ENCODE measurements around the gene SLC51B.
"Not testable (repeated sequence)": the region's sequence is repeated elsewhere in the genome, so short reads cannot be mapped to it uniquely, and the experiment has no call there.

The SLC51B gene

DNA sequence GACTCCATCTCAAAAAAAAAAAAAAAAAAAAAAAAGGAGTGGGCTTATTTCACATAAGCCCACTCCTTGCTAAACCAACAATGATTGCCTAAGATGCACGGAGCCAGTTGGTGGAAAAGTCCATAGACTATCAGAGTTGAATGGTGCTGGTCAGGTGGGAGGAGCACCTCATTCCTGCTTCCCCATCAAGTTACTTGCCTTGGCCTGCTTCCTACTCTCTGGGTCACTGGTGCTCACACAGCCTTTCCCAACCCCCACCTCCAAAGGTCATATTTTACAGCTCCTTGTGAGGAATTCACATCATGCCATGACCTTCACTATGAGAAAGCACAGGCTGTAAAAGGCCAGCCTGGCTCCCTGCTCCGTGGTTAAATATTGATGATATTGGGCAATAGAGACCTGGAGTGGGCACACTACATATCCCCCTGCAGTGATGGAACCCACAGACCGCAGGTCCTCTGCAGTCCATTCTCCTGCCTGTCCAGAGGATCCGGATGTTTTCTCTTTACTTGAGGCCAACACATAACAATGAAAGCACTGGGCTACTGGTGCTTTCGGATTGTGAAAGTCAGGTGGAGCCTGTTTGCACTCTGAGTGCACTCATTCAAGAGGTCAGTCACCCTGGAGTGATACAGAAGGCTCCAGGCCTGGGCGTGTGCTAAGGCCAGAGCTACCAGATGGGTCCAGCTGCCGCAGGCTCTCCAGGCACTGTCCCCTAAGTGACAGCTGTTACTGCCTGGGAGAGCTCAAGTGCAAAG, at the start of gene SLC51B:
TSS of gene SLC51B (plus strand) at position 664 of the 758 bp plus-strand sequence. CDS start 4,618 bp downstream, outside the sequence.
- DNase-seq: no peak

DNA sequence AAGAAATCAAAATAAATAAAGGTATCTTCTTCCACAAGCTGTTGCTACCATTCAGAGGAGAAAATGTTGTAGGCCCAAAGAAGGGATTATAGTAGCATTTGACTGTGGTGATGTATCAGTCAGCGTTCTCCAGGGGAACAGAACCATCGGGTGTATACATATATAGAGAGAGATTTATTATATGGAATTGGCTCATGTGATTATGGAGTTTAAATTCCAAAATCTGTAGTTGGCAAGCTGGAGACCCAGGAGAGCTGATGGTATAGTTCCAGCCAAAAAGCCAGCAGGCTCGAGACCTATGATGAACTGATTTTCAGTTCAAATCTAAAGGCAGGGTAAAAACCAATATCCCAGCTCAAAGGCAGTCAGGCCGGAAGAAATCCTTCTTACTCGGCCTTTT, 48.1 kb upstream of the SLC51B start:
- no peak for DNase-seq

GRCh38 chr15:64997745-64998375, 47.3 kb upstream of the SLC51B start:
- DNase-seq: no peak

- DNase-seq: no peak
Observed at GRCh38 chr15:65004993-65005392, 40.2 kb upstream of the SLC51B start.

DNA sequence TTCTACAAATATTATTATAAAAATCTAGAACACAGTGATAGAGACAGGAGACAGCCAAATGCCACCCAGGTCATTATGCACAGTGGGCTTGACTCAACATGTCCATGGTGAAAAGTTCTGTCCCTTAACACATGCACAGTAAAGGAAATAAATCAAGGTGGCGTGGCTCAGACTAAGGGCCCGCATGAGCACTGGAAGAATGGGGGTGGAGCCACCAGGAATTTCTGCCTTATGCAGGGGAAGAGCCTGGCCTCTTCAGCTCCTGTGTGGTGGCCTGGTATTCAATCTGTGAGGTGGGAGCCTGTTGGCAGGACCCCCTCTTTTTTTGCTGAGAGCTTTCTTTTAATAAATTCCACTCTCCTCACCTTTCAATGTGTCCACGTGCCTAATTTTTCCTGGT, 38.3 kb upstream of the SLC51B start:
- DNase-seq: no peak

DNA sequence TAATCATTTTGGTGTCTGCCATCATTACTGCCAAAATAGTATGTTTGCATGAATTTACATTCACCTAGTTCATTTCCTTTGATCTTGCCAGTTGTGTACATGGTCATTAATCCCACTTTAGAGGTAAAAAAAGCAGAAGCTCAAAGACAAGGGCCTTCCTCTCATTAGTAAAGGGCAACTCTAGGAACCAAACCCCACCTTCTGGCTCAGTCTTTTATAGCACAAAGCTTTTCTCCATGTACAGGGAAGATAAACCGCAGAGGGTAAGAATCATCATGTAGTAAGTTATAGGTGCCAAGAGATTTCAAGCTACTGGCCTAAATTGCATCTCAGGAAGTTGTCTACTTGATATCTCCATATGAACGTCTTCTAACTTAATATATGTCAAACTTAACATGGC, 36.2 kb upstream of the SLC51B start:
- DNase-seq: no peak

DNA sequence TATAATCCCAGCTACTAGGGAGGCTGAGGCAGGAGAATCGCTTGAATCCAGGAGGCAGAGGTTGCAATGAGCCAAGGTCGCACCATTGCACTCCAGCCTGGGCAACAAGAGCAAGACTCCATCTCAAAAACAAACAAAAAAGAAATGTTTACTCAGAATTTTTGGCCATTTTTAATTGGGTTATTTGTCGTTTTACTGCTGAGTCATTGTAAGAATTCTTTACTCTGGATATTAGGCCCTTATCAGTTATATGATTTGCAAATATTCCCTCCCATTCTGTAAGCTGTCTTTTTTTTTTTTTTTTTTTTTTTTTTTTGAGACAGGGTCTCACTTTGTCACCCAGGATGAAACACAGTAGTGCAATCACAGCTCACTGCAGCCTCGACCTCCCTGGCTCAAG, 34.0 kb upstream of the SLC51B start:
- not testable (repeated sequence) for DNase-seq

- DNase-seq: no peak
Observed at GRCh38 chr15:65020419-65020818, 24.8 kb upstream of the SLC51B start.

- no peak for DNase-seq
Observed at GRCh38 chr15:65021488-65021887, 23.7 kb upstream of the SLC51B start.

DNA sequence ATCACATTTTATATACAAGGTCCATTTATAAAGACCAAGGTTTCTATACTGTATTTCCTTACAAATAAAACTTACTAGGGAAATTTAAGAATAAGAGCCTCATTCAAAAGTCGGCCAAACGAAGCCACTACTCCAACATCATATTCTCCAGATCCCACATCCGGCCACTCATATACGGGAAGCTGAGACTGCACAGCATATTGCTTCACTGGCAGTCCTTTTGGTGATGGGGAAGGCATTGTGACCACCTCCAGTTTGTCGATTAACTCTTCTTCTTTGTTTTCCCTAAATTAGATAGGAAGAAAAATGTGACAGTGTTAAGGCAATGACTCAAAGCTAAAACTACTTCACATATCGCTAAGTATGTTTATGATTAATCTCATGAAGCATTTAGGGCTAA, 18.4 kb upstream of the SLC51B start:
- no peak for DNase-seq

DNA sequence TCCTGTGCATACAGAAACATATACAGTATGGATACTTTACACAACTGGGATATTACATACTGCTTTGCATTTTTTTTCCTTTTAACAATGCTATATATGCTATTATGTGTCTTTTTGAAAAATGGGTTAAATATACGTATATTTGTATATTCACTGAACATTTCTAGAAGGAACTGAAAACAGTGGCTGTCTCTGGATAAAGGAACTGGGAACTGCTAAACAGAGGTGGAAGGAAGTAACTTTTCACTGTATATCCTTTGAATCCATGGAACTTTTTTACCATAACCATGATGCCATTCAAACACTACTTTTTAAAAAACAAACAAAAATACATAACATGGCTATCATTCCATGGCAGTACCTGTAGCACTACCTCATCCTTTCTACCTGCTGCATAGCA, 17.6 kb upstream of the SLC51B start:
- no peak for DNase-seq

DNA sequence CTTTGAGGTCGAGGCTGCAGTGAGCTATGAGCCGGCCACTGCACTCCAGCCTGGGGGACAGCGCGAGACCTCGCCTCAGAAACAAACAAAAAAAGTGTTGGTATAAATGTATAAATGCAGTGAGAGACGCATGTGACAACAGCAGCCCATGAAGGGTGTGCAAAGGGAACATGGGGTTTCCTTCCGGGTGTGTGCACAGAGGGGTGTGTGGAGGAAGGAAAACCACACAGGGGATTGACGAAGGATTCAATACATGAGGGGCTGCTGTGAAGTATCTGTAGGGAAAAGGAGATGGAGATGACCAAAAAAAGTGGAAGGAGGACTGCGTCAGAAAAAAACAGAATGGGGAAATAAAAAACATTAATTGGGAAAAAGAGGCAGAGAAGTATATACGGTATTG, 16.8 kb upstream of the SLC51B start:
- no peak for DNase-seq

DNA sequence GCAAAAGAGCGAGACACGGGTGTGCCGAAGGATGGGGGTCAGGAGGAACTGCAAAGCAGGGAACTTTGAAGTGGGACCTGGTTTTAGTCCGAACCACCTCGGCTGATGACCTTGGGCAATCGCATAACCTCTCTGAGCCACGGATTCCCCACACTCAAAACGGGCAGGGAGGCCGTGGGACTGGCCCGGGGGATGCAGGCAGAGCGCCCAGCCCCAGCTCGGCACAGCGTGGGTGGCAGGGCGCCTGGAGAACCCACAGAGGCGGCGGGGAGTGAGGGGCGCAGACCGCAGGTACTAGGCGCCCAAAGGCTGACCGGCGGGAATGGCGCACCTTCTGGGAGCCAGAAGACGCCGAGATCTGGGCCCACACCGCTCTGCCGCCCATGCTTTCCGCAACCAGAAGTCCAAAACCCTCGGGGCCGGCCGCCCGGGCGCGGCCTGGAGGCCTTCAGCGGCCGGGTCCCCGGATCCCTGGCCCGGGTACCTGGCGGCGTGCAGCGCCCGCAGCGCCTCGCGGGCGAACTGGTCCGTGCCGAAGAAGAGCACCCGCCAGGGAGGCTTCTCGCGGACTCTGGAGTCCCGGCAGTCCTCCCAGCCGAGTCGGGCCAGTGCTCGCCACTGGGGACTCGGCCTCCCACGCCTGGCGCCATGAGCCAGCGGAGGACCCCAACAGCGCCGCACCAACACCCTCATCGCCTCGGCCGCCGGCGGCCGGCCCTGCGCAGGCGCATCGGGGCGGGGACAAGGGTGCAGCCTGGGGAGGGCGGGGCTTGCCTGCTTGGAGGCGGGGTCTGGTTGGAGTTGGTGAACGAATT, 16.1 kb upstream of the SLC51B start, which contains the start of gene MTFMT:
TSS of gene MTFMT (minus strand) at position 719 of the 815 bp plus-strand sequence. CDS start at position 693, 26 bp downstream.
- peak; percentile 12 to 40 for DNase-seq

DNA sequence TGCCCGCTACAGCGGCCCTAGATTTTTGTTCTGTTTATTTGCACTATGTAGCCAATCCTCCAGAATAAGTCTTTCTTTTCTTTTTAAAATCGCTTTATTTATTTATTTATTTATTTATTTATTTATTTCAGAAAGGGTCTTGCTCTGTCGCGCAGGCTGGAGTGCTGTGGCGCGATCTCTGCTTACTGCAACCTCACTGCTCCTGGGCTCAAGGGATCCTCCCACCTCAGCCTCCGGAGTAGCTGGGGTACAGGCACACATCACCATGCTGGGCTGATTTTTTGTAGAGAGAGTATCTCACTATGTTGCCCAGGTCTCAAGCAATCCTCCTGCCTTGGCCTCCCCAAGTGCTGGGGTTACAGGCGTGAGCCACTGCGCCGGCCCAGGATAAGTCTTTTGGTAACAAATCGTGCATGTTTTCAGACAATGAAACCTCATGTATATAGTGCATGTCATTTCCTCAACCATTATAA, 15.4 kb upstream of the SLC51B start:
- no peak for DNase-seq

DNA sequence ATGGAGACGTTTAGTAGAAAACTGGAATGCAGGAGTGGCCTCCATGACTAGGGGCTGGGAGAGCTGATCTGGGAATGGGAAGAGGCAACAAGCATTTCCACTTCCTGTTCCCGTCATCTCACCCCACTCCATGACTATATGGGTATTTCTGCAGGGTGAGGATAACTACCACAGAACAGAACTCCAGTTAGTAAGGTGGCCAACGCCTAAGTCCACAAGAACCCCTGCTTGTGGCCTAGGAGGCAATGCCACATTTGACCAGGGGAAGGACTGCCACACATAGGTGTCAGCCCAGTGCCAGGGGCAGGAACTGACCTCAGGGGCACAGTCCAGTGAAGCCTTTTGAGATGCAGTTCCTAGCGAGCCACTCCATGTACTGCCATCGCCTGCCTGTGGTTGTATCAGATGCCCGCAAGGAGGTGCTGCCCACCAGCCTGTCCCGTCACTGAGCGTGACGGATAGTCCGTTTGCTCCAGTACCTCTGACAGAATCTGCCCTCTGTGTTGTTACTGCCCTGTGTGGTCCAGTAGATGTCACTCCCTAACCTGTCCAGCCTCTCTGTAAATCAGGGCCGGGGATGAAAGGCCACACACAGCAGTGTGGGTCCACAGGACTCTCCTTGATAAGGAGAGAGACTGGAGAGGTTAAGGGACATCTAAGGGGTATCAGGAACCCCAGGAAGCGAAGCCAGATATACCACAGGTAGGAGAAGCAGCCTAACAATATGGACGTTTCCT, 12.2 kb upstream of the SLC51B start:
- no peak for DNase-seq

DNA sequence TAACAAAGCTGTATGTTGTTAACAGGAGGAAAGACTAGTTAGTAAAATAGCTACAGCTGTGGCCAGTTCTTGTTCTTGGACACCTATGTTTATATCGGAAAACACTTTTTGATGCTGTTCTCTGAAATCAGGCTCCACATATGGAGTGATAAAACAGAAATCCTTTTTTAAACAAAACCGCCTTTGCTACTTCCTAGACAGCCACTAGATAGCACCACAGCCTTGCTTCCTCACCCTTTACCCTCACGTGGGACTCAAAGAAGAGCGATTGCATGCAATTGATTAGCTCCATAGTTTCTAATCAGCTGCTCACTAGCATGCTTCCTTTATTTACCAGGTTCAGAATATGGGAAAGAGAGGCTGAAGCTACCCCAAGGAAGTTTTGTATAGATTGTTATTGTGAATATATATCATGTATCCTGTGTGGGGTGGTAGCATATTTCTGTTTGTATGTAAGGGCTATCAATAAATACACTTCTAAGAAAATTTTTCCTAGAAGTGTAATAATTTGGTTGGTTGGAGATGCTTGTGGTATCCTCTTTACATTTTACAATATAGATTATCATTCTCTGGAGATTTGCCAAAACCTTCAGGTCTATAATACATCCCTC, 11.4 kb upstream of the SLC51B start:
- DNase-seq: no peak

DNA sequence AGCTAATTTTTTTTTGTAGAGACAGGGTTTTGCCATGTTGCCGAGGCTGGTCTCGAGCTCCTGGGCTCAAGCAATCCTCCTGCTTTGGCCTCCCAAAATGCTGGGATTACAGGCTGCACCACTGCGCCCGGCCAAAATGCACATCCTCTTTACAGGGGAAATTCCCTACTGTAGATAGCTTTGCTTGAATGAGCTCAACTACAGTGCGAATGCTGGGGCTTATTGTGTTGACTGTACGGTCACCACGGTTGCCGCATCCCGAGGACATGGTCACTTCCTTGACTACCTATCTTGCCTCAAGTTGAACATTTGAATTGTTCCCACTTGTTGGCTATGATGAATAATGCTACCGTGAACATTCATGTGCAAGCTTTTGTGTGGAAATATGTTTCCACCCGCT, 10.5 kb upstream of the SLC51B start:
- no peak for DNase-seq

DNA sequence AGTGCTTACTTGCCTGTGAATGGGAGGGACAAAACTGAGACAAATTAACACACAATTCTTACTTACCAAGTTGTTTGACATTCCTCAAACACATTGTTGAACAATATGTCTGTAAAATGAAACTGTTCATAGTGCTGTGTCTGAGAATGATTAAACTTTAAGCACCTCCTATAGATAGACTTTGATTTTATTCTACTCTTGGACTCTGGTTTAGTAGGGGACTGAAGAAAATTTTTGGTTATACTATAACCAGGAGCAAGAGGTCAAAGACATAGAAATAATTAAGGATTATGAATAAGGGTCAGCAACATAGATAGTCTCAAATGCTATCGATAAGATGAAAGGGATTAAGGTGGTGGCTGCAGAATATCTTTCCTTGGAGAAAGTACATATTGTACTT, 7.9 kb upstream of the SLC51B start:
- no peak for DNase-seq

DNA sequence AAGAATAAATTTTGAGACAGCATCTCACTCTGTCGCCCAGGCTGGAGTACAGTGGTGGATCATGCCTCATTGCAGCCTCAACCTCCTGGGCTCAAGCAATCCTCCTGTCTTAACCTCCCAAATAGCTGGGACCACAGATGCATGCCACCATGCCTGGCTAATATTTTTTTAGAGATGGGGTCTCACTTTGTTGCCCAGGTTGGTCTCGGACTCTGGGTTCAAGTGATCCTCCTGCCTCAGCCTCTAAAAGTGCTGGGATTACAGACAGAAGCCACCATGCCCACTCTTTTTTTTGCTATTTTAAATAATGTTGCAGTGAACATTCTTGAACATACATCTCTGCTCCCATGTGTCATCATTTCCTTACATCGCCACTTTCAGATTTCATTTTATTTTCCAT, 6.8 kb upstream of the SLC51B start:
- no peak for DNase-seq

DNA sequence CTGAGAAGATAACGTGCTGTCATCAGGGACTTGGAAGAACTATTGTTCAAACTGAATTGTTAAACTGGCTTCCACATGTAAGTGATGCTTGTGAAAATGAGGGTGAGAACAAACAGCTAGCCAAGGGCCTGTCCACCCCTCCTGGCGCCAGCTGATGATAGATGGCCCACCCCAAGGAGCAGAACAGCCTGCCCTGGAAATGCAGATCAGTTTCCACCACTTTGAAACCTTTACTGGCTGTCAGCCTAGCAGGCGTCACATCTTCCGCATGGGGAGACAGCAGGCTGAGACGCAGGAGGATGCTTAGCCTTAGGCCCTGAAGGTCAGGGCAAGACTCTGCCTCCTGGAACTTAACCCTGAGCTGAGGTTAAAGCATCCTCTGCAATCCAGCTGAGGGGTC, 6.4 kb upstream of the SLC51B start:
- DNase-seq: no peak

DNA sequence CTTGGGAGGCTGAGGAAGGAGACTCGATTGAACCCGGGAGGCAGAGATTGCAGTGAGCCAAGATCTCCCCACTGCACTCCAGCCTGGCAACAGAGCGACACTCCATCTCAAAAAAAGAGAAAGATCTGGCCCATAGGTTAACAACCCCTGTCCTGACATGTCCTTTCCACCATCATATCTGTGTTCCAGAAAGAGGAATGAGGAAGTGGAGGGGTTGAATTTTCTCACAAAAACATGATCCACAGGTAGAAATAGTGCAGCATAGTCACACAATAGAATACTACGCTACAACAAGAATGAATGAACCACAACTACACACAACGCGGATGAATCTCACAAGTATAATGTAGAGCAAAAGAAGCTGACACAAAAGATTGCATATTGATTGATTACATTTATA, 4.7 kb upstream of the SLC51B start:
- no peak for DNase-seq

- DNase-seq: no peak
Observed at GRCh38 chr15:65041787-65042186, 3.4 kb upstream of the SLC51B start.

All from cerebellar nuclear complex (tissue), 1 donor.